ENCODE data around the gene FOXC2. TPM values are rescaled to one million over a fixed set of nuclear protein-coding genes. Genes with fewer than 3 reads are reported as not detected.

The FOXC2 gene
- polyA plus RNA-seq, 1 donor = 0.96 TPM

- no CpG with 5 or more reads among the region's 17 CpGs for WGBS (ENCODE audit: insufficient coverage, low lambda C conversion rate)
- no peak for DNase-seq
- Histone ChIP-seq H3K9me3 (ENCODE audit: control insufficient read depth, low read depth, low read length) (peaks cover 5% of the 10 kb centered on the region), H3K27ac (ENCODE audit: low read length) (no peak overlapping the region), H3K36me3 (ENCODE audit: control insufficient read depth, insufficient read depth, low read length) (peaks cover 7% of the 10 kb centered on the region), H3K27me3 (ENCODE audit: control insufficient read depth, insufficient read depth, low read length) (peaks cover 7% of the 10 kb centered on the region), H3K4me3 (ENCODE audit: low read length) (peak overlapping the region; percentile 97), H3K4me1 (ENCODE audit: control insufficient read depth, insufficient read depth, low read length) (peaks cover 6% of the 10 kb centered on the region)
Measured at GRCh38 chr16:86555704-86556075, 10.9 kb upstream of the FOXC2 start.

GRCh38 chr16:86556576-86556975 is 10.1 kb upstream of the FOXC2 start:
- Histone ChIP-seq H3K4me1 (ENCODE audit: control insufficient read depth, insufficient read depth, low read length) (peaks cover 6% of the 10 kb centered on the region), H3K27me3 (ENCODE audit: control insufficient read depth, insufficient read depth, low read length) (peaks cover 11% of the 10 kb centered on the region)
- no CpG with 5 or more reads among the region's 5 CpGs for WGBS (ENCODE audit: insufficient coverage, low lambda C conversion rate)

GRCh38 chr16:86557587-86557986 is 9.0 kb upstream of the FOXC2 start:
- DNase-seq = no peak
- Histone ChIP-seq H3K36me3 (ENCODE audit: control insufficient read depth, insufficient read depth, low read length) (no peaks in the 10 kb centered on the region), H3K27ac (ENCODE audit: low read length) (no peak overlapping the region), H3K4me3 (ENCODE audit: low read length) (no peak overlapping the region), H3K27me3 (ENCODE audit: control insufficient read depth, insufficient read depth, low read length) (peaks cover 14% of the 10 kb centered on the region), H3K4me1 (ENCODE audit: control insufficient read depth, insufficient read depth, low read length) (peaks cover 6% of the 10 kb centered on the region), H3K9me3 (ENCODE audit: control insufficient read depth, low read depth, low read length) (peaks cover 5% of the 10 kb centered on the region)
- WGBS (ENCODE audit: insufficient coverage, low lambda C conversion rate) = 100% methylated on average over 1 of the region's 4 CpGs

More at GRCh38 chr16:86556576-86556975, 10.1 kb upstream of the FOXC2 start:
- DNase-seq = no peak
- Histone ChIP-seq H3K9me3 (ENCODE audit: control insufficient read depth, low read depth, low read length) (peaks cover 5% of the 10 kb centered on the region), H3K27ac (ENCODE audit: low read length) (no peak overlapping the region), H3K36me3 (ENCODE audit: control insufficient read depth, insufficient read depth, low read length) (peaks cover 5% of the 10 kb centered on the region), H3K4me3 (ENCODE audit: low read length) (no peak overlapping the region)

- Histone ChIP-seq H3K36me3 (ENCODE audit: control insufficient read depth, insufficient read depth, low read length) (no peaks in the 10 kb centered on the region), H3K9me3 (ENCODE audit: control insufficient read depth, low read depth, low read length) (no peaks in the 10 kb centered on the region), H3K4me3 (ENCODE audit: low read length) (no peak overlapping the region), H3K27me3 (ENCODE audit: control insufficient read depth, insufficient read depth, low read length) (peaks cover 16% of the 10 kb centered on the region), H3K27ac (ENCODE audit: low read length) (no peak overlapping the region), H3K4me1 (ENCODE audit: control insufficient read depth, insufficient read depth, low read length) (peaks cover 6% of the 10 kb centered on the region)
- 92% methylated on average over 2 of the region's 28 CpGs for WGBS (ENCODE audit: insufficient coverage, low lambda C conversion rate)
- no peak for DNase-seq
Measured at GRCh38 chr16:86558355-86559193, 8.1 kb upstream of the FOXC2 start.

- no peak overlapping the region for H3K27ac ChIP-seq (ENCODE audit: low read length)
- no peaks in the 10 kb centered on the region for H3K36me3 ChIP-seq (ENCODE audit: control insufficient read depth, insufficient read depth, low read length)
- H3K4me1 ChIP-seq (ENCODE audit: control insufficient read depth, insufficient read depth, low read length) = peaks cover 8% of the 10 kb centered on the region
- H3K27me3 ChIP-seq (ENCODE audit: control insufficient read depth, insufficient read depth, low read length) = peaks cover 27% of the 10 kb centered on the region
- no peak overlapping the region for H3K4me3 ChIP-seq (ENCODE audit: low read length)
- H3K9me3 ChIP-seq (ENCODE audit: control insufficient read depth, low read depth, low read length) = no peaks in the 10 kb centered on the region
- WGBS (ENCODE audit: insufficient coverage, low lambda C conversion rate) = no CpG with 5 or more reads among the region's 9 CpGs
- no peak for DNase-seq
Measured at GRCh38 chr16:86559802-86560305, 6.8 kb upstream of the FOXC2 start.

GRCh38 chr16:86562356-86562755 is 4.3 kb upstream of the FOXC2 start:
- H3K9me3 ChIP-seq (ENCODE audit: control insufficient read depth, low read depth, low read length) = peaks cover 3% of the 10 kb centered on the region
- H3K27ac ChIP-seq (ENCODE audit: low read length) = no peak overlapping the region
- DNase-seq = no peak
- WGBS (ENCODE audit: insufficient coverage, low lambda C conversion rate) = 100% methylated on average over 1 of the region's 6 CpGs
- H3K36me3 ChIP-seq (ENCODE audit: control insufficient read depth, insufficient read depth, low read length) = no peaks in the 10 kb centered on the region
- H3K4me1 ChIP-seq (ENCODE audit: control insufficient read depth, insufficient read depth, low read length) = peaks cover 2% of the 10 kb centered on the region
- no peak overlapping the region for H3K4me3 ChIP-seq (ENCODE audit: low read length)
- H3K27me3 ChIP-seq (ENCODE audit: control insufficient read depth, insufficient read depth, low read length) = peaks cover 42% of the 10 kb centered on the region

- H3K9me3 ChIP-seq (ENCODE audit: control insufficient read depth, low read depth, low read length) = peaks cover 4% of the 10 kb centered on the region
- peaks cover 2% of the 10 kb centered on the region for H3K4me1 ChIP-seq (ENCODE audit: control insufficient read depth, insufficient read depth, low read length)
- H3K36me3 ChIP-seq (ENCODE audit: control insufficient read depth, insufficient read depth, low read length) = no peaks in the 10 kb centered on the region
- 10% methylated on average over 2 of the region's 41 CpGs for WGBS (ENCODE audit: insufficient coverage, low lambda C conversion rate)
- peaks cover 50% of the 10 kb centered on the region for H3K27me3 ChIP-seq (ENCODE audit: control insufficient read depth, insufficient read depth, low read length)
- no peak overlapping the region for H3K27ac ChIP-seq (ENCODE audit: low read length)
- peak; percentile 70 to 77 for DNase-seq
- no peak overlapping the region for H3K4me3 ChIP-seq (ENCODE audit: low read length)
Measured at GRCh38 chr16:86563469-86564345, 2.9 kb upstream of the FOXC2 start.

GRCh38 chr16:86565181-86565631 is 1.4 kb upstream of the FOXC2 start:
- no peak for DNase-seq
- Histone ChIP-seq H3K27me3 (ENCODE audit: control insufficient read depth, insufficient read depth, low read length) (peaks cover 63% of the 10 kb centered on the region), H3K27ac (ENCODE audit: low read length) (no peak overlapping the region), H3K9me3 (ENCODE audit: control insufficient read depth, low read depth, low read length) (peaks cover 4% of the 10 kb centered on the region), H3K36me3 (ENCODE audit: control insufficient read depth, insufficient read depth, low read length) (no peaks in the 10 kb centered on the region), H3K4me3 (ENCODE audit: low read length) (no peak overlapping the region), H3K4me1 (ENCODE audit: control insufficient read depth, insufficient read depth, low read length) (peaks cover 2% of the 10 kb centered on the region)
- no CpG with 5 or more reads among the region's 16 CpGs for WGBS (ENCODE audit: insufficient coverage, low lambda C conversion rate)

- no peak overlapping the region for H3K4me3 ChIP-seq (ENCODE audit: low read length)
Measured at GRCh38 chr16:86565644-86566511, 751 bp upstream of the FOXC2 start.

More at GRCh38 chr16:86565644-86566511, 751 bp upstream of the FOXC2 start:
- H3K4me1 ChIP-seq (ENCODE audit: control insufficient read depth, insufficient read depth, low read length) = peaks cover 2% of the 10 kb centered on the region
- H3K27ac ChIP-seq (ENCODE audit: low read length) = no peak overlapping the region
- no peaks in the 10 kb centered on the region for H3K36me3 ChIP-seq (ENCODE audit: control insufficient read depth, insufficient read depth, low read length)
- peaks cover 70% of the 10 kb centered on the region for H3K27me3 ChIP-seq (ENCODE audit: control insufficient read depth, insufficient read depth, low read length)
- no peak for DNase-seq
- peaks cover 4% of the 10 kb centered on the region for H3K9me3 ChIP-seq (ENCODE audit: control insufficient read depth, low read depth, low read length)
- WGBS (ENCODE audit: insufficient coverage, low lambda C conversion rate) = 0% methylated on average over 1 of the region's 53 CpGs
